PFSK-1 (cell line): ENCODE results near the gene CDC45.

ENCODE experiments used
- FOXP2 ChIP-seq: optimal IDR thresholded peaks from 2 replicates; pipeline ENCODE3; 2011; ENCODE audit warnings: borderline replicate concordance, control low read depth, inconsistent platforms; ENCODE audit not compliant: insufficient read depth; ENCODE audit errors: extremely low read length, extremely low read depth
- POLR2AphosphoS5 ChIP-seq: IDR thresholded peaks from 2 replicates; pipeline ENCODE4 v1.6.1; 2012; ENCODE audit warnings: low read depth, mild to moderate bottlenecking, control low read depth, low read length, moderate library complexity
- SIN3A ChIP-seq: IDR thresholded peaks from 2 replicates; pipeline ENCODE4 v1.6.1; 2012; ENCODE audit warnings: mild to moderate bottlenecking, low read length, moderate library complexity, borderline replicate concordance; ENCODE audit not compliant: insufficient read depth
- TAF1 ChIP-seq: IDR thresholded peaks from 2 replicates; pipeline ENCODE4 v1.6.1; 2012; ENCODE audit warnings: low read length, control low read depth, borderline replicate concordance; ENCODE audit not compliant: insufficient read depth
- TF ChIP-seq, protein P1 (sequence below), 2 experiments: IDR thresholded peaks; 2 replicates each; pipeline versions ENCODE4 v1.6.1 to v1.8.0; 2011 to 2012; ENCODE audit warnings: low read depth in 2 of 2, low read length in 2 of 2, control low read depth in 1 of 2, inconsistent platforms in 1 of 2, mild to moderate bottlenecking in 1 of 2, moderate library complexity in 1 of 2; ENCODE audit not compliant: insufficient read depth in 1 of 2

The CDC45 gene

DNA sequence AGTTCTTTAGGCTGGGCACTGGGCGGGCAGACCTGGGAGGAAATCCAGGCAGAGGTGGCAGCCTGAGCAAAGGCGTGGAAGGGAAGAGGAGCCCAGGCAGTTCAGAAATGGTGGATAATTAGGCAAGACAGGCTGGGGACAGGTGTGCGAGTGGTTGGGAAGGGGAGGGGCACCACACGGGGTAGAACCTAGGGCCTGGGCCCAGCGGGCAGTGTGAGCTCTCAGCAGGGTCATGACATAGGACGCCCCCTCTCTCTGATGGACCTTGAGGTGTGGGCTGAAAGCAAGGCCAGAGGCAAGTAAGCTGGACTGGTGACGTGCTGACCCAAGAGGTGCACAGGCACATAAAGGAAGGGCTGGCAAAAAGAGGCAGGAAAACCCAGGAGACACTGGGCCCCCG lies 7.5 kb upstream of the CDC45 start:
- TF ChIP-seq FOXP2, result no peak
- TF ChIP-seq, protein P1, sequence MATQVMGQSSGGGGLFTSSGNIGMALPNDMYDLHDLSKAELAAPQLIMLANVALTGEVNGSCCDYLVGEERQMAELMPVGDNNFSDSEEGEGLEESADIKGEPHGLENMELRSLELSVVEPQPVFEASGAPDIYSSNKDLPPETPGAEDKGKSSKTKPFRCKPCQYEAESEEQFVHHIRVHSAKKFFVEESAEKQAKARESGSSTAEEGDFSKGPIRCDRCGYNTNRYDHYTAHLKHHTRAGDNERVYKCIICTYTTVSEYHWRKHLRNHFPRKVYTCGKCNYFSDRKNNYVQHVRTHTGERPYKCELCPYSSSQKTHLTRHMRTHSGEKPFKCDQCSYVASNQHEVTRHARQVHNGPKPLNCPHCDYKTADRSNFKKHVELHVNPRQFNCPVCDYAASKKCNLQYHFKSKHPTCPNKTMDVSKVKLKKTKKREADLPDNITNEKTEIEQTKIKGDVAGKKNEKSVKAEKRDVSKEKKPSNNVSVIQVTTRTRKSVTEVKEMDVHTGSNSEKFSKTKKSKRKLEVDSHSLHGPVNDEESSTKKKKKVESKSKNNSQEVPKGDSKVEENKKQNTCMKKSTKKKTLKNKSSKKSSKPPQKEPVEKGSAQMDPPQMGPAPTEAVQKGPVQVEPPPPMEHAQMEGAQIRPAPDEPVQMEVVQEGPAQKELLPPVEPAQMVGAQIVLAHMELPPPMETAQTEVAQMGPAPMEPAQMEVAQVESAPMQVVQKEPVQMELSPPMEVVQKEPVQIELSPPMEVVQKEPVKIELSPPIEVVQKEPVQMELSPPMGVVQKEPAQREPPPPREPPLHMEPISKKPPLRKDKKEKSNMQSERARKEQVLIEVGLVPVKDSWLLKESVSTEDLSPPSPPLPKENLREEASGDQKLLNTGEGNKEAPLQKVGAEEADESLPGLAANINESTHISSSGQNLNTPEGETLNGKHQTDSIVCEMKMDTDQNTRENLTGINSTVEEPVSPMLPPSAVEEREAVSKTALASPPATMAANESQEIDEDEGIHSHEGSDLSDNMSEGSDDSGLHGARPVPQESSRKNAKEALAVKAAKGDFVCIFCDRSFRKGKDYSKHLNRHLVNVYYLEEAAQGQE (IDR thresholded peaks at IDR 0.05; ENCODE audit: insufficient read depth in 1 of 2, low read depth in 2 of 2, low read length in 2 of 2), result no peak
- no peak for TF ChIP-seq TAF1
- no peak for TF ChIP-seq POLR2AphosphoS5
- TF ChIP-seq SIN3A, result no peak

DNA sequence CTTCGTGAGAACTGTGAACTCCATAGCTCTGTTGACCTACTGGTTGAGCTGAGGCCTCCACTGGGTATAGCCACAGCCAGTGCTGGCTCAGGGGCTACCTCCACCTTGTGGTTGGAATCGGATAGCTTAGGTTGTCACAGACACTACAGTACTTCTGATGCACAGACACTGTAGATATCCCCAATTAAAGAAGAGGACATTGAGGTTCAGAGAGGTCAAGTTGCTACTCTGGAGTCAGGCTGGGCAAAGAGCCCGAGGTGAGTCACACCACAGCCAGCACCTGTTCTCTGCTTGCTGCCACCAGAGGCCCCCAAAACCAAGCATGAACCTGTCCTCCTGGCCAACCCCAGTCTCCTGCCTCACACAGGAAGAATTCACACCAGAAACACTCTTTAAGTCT lies 6.1 kb upstream of the CDC45 start:
- TF ChIP-seq SIN3A (no peak), FOXP2 (no peak), TAF1 (no peak), POLR2AphosphoS5 (no peak)
- TF ChIP-seq, protein P1 (IDR thresholded peaks at IDR 0.05; ENCODE audit: insufficient read depth in 1 of 2, low read depth in 2 of 2, low read length in 2 of 2), result no peak

DNA sequence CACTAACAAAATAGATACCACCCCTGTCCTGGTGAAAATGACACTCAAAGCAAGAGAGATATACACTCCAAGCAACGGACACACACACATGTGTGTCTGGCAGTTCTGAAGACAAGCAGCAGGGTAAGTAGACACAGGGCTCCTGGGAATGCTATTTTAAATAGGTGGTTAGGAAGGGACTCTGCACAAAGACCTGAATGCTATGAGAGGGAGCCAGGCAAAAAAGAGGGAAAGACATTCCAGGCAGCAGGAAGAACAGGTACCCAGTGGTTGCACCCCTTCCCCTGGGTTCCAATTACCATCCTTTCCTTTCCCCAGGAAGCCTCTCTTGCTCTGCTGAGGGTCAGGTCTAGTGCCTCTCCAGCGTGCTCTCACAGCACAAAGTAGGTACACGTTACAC lies 3.7 kb upstream of the CDC45 start:
- TF ChIP-seq SIN3A, result no peak
- TF ChIP-seq, protein P1 (IDR thresholded peaks at IDR 0.05; ENCODE audit: insufficient read depth in 1 of 2, low read depth in 2 of 2, low read length in 2 of 2), result no peak

DNA sequence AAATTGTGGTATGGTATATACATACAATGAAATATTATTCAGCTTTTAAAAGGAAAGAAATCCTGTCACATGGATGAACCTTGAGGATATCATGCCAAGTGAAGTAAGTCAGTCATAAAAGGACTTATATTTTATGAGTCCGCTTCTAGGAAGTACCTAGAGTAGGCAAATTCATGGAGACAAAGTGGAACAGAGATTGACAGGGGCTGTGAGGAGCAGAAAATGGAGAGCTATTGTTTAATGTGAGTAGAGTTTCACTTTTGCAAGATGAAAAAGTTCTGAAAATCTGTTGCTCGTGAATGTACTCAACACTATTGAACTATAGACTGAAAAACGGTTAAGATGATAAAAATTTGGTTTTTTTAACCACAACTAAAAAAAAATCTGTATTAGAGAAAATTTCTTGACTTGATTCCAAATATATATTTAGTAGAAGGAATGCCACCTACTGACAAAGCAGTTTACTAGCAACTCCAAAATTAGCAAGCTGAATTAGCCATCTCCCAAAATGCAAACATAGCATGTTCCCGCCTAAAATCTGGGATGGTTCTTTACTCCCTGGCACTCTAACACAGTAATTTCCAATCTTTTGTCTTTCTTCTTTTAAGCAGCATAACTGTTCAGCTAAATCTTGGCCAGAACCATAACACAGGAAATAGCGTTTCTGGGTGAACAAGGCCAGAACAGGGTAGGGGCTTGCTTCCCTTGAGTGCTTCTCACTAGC lies 2.2 kb upstream of the CDC45 start:
- no peak for TF ChIP-seq TAF1
- TF ChIP-seq SIN3A, result no peak
- TF ChIP-seq, protein P1 (IDR thresholded peaks at IDR 0.05; ENCODE audit: insufficient read depth in 1 of 2, low read depth in 2 of 2, low read length in 2 of 2), result no peak
- TF ChIP-seq POLR2AphosphoS5, result no peak
- no peak for TF ChIP-seq FOXP2
